Uterus (tissue), 4 donors: Measurements from ENCODE around the gene USP35. TPM values are rescaled to one million over a fixed set of nuclear protein-coding genes. Genes with fewer than 3 reads are reported as not detected.
A peak's percentile ranks its signal among the peaks of the same experiment; 100 is the strongest.
"Not testable (repeated sequence)": the region's sequence is repeated elsewhere in the genome, so short reads cannot be mapped to it uniquely, and the experiment has no call there.

Experiments used
- DNase-seq, 2 donors: peaks; one replicate each; pipeline ENCODE4 v3.0.0-alpha.2; 2019 to 2020
- H3K27ac ChIP-seq, 2 donors: fragments of 200-600 bp; sonication (generic); 1 replicate in 1 of 2; 2 replicates in 1 of 2; pipeline ENCODE4 v1.5.1; 2016 to 2018
- H3K27me3 ChIP-seq, 2 donors: fragments of 200-600 bp; sonication (generic); one replicate each; pipeline ENCODE4 v1.5.1; 2018 to 2019; ENCODE audit warnings: control low read depth in 1 of 2
- H3K36me3 ChIP-seq, 2 donors: fragments of 200-600 bp; sonication (generic); one replicate each; pipeline ENCODE4 v1.5.1; 2019; ENCODE audit warnings: control low read depth in 1 of 2
- H3K4me1 ChIP-seq, 2 donors: fragments of 200-600 bp; sonication (generic); one replicate each; pipeline ENCODE4 v1.5.1; 2018 to 2019; ENCODE audit warnings: control low read depth in 1 of 2
- H3K4me3 ChIP-seq, 2 donors: fragments of 200-600 bp; sonication (generic); 1 replicate in 1 of 2; 2 replicates in 1 of 2; pipeline ENCODE4 v1.5.1; 2018 to 2019; ENCODE audit warnings: mild to moderate bottlenecking in 1 of 2
- H3K9me3 ChIP-seq, 2 donors: fragments of 200-600 bp; sonication (generic); one replicate each; pipeline ENCODE4 v1.5.1; 2019; ENCODE audit warnings: control low read depth in 1 of 2
- POLR2A ChIP-seq, 2 donors: fragments of 450-650 bp; IDR thresholded peaks; one replicate each; pipeline ENCODE4 v1.6.1; 2016; ENCODE audit warnings: antibody characterized with exemption in 2 of 2, mild to moderate bottlenecking in 1 of 2, moderate library complexity in 1 of 2
- intact Hi-C: fragments of 100-400 bp; cut with DNase I; formaldehyde crosslinking; loops from one replicate; pipeline ENCODE4 v1.15.1; 2023; ENCODE audit warnings: low total_unique reads
- total RNA-seq, 4 donors: library from RNA; depleted of rRNA in 3 of 4; stranded (reverse); fragments of >200 nt in 3 of 4; gene quantifications; one replicate each; pipeline versions ENCODE4 v1.1.0 to v1.2.4, GENCODE V29; 2014 to 2023
- TF ChIP-seq, protein P1 (sequence below), 4 experiments: fragments of 200-600 bp in 2 of 4; fragments of 450-650 bp in 2 of 4; sonication (generic) in 2 of 4; IDR thresholded peaks; one replicate each; pipeline ENCODE4 v1.5.1; 2016 to 2019; ENCODE audit warnings: antibody characterized with exemption in 4 of 4, mild to moderate bottlenecking in 2 of 4, moderate library complexity in 1 of 4
- donor health status: DM: yes; HTN: yes; CAD: no.

The USP35 gene
- total RNA-seq, 4 donors from 2014 or later, result 5.4 to 25.3 (median 10.3) TPM

DNA sequence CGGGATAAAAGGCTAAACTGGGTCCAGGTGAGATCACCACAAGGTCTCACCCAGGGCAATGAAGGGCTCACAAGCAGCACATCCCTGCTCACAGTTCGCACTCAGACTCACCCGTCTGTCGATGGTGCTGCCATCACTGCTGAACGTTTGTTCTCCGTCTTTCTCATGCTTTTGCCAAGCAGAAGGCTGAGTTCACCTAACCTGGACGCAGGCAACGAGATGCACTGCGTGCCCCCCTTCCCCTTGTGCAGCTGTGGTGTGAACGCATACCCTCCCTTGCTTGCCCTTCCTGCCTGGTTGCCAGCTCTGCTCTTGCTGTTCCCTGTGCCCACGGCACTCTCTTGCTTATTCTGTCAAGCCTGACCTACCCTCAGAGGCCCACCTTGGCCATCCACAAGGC lies 18.3 kb upstream of the USP35 start:
- Histone ChIP-seq H3K4me3 (no peak overlapping the region), H3K27me3 (no peaks in the 10 kb centered on the region), H3K27ac (peak overlapping the region in 1 of 2 donors; percentile 78), H3K36me3 (no peaks in the 10 kb centered on the region), H3K9me3 (no peaks in the 10 kb centered on the region), H3K4me1 (no peaks in the 10 kb centered on the region)
- intact Hi-C loops, result no loop called here
- no peak for DNase-seq
- TF ChIP-seq, protein P1, sequence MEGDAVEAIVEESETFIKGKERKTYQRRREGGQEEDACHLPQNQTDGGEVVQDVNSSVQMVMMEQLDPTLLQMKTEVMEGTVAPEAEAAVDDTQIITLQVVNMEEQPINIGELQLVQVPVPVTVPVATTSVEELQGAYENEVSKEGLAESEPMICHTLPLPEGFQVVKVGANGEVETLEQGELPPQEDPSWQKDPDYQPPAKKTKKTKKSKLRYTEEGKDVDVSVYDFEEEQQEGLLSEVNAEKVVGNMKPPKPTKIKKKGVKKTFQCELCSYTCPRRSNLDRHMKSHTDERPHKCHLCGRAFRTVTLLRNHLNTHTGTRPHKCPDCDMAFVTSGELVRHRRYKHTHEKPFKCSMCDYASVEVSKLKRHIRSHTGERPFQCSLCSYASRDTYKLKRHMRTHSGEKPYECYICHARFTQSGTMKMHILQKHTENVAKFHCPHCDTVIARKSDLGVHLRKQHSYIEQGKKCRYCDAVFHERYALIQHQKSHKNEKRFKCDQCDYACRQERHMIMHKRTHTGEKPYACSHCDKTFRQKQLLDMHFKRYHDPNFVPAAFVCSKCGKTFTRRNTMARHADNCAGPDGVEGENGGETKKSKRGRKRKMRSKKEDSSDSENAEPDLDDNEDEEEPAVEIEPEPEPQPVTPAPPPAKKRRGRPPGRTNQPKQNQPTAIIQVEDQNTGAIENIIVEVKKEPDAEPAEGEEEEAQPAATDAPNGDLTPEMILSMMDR (IDR thresholded peaks at IDR 0.05), result no peak
- no peak for TF ChIP-seq POLR2A (IDR thresholded peaks at IDR 0.05)

DNA sequence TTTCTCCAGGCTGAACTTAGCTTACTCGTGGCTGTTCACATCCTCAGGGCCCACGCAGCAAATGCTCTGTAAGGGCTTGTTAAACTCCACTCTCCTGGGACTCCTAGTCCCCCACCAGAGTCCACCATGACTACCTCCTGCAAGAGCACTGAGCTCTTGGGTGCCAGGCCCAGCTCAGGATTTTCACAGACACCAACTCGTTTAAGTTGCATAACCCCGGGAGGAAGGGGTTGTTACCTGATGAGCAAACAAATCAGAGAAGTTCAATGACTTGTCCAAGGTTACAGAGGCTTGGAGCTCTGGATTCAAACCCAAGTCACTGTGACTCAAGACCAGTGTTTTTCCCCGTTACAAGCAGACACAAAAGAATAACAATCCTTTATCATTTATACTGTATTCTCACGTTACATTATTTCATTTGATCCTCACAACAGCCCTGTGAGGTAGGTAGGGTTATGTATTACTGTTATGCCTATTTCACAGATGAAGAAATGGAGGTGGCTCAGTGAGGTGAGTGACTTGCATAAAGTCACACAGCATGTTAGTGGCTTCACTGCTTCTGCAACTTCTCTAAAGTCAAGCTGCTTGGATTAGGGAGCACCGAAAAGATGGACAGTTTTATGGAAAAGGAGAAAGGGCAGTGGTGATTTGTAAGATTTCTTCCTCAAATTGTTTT lies 17.7 kb upstream of the USP35 start:
- TF ChIP-seq POLR2A (IDR thresholded peaks at IDR 0.05), result no peak
- TF ChIP-seq, protein P1 (IDR thresholded peaks at IDR 0.05), result no peak
- H3K4me1 ChIP-seq, result no peaks in the 10 kb centered on the region

DNA sequence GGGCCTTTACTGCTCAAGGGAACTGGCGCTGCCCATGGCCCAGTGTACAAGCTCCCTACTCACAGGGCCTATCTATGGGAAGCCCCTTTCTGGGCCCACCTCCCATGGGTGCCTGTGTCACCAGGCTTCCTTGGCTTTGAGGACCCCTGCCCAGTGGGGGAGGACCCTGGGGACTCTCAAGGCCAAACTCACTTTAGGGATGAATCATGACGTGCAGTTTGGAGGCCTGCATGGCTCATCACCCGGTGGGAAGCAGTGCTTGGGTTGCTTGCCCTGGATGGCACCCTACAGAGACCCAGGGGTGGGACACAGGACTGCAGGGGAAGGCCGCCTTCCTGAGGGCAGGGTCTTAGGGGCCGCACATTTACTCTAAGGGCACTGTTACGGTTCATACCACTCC lies 16.8 kb upstream of the USP35 start:
- no peak overlapping the region for H3K4me3 ChIP-seq
- TF ChIP-seq, protein P1 (IDR thresholded peaks at IDR 0.05), result no peak
- no peak for TF ChIP-seq POLR2A (IDR thresholded peaks at IDR 0.05)
- no peaks in the 10 kb centered on the region for H3K36me3 ChIP-seq
- no peak overlapping the region for H3K27ac ChIP-seq
- no peaks in the 10 kb centered on the region for H3K27me3 ChIP-seq
- no peaks in the 10 kb centered on the region for H3K4me1 ChIP-seq
- DNase-seq, result no peak
- no peaks in the 10 kb centered on the region for H3K9me3 ChIP-seq
- intact Hi-C loops, result no loop called here

More for the DNA sequence above, 17.7 kb upstream of the USP35 start:
- Histone ChIP-seq H3K27me3 (no peaks in the 10 kb centered on the region), H3K9me3 (no peaks in the 10 kb centered on the region), H3K4me3 (no peak overlapping the region), H3K27ac (no peak overlapping the region), H3K36me3 (no peaks in the 10 kb centered on the region)
- no peak for DNase-seq
- intact Hi-C loops, result no loop called here

DNA sequence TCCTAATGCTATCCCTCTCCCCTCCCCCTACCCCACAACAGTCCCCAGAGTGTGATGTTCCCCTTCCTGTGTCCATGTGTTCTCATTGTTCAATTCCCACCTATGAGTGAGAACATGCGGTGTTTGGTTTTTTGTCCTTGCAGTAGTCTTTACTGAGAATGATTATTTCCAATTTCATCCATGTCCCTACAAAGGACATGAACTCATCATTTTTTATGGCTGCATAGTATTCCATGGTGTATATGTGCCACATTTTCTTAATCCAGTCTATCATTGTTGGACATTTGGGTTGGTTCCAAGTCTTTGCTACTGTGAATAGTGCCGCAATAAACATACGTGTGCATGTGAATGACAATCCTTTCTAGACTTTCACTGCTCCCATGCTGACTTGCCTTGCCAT lies 12.9 kb upstream of the USP35 start:
- H3K4me3 ChIP-seq, intact Hi-C loops, H3K36me3 ChIP-seq, H3K4me1 ChIP-seq, H3K9me3 ChIP-seq, H3K27me3 ChIP-seq, DNase-seq, H3K27ac ChIP-seq: not testable (repeated sequence)

DNA sequence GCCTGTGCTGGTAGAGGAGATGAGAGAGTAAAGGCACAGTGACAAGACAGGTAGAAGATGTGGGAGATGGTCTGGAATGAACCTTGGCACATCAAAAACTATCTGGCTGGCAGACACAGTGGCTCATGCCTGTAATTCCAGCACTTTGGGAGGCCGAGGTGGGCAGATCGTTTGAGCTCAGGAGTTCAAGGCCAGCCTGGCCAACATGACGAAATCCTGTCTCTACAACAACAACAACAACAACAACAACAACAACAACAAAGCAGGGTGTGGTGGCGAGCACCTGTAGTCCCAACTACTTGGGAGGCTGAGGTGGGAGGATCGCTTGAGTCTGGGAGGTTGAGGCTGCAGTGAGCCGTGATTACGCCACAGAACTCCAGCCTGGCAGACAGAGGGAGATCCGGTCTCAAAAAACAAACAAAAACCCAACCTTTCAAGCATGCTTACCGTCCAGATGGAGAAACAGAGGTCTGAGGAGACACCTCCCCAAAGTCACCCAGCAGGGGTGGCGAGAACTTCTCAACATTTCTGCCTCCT lies 12.0 kb upstream of the USP35 start:
- DNase-seq, result no peak
- Histone ChIP-seq H3K9me3 (no peaks in the 10 kb centered on the region), H3K36me3 (no peaks in the 10 kb centered on the region), H3K4me3 (no peak overlapping the region), H3K27ac (no peak overlapping the region), H3K27me3 (no peaks in the 10 kb centered on the region), H3K4me1 (no peaks in the 10 kb centered on the region)
- intact Hi-C loops, result no loop called here
- TF ChIP-seq, protein P1 (IDR thresholded peaks at IDR 0.05), result no peak
- TF ChIP-seq POLR2A (IDR thresholded peaks at IDR 0.05), result no peak
